Astrocyte of the cerebellum (primary cell): Measurements from ENCODE around the gene KCP.

ENCODE experiments used
- DNase-seq: peaks from one replicate; pipeline ENCODE4 v3.0.0-alpha.2; 2011; ENCODE audit warnings: low read depth
- H3K4me3 ChIP-seq: 2 replicates; pipeline ENCODE4 v1.5.1; 2011; ENCODE audit warnings: mild to moderate bottlenecking, low read depth, low read length, moderate library complexity
- in situ Hi-C: cut with HindIII; loops from 2 replicates; pipeline ENCODE4 v1.10.0; 2017; ENCODE audit warnings: low sequenced_read_pairs
- TF ChIP-seq, protein P1 (sequence below): IDR thresholded peaks from 2 replicates; pipeline ENCODE4 v1.5.1; 2012; ENCODE audit warnings: low read length, low read depth, moderate library complexity, mild to moderate bottlenecking; ENCODE audit errors: missing control alignments

KCP gene

DNA sequence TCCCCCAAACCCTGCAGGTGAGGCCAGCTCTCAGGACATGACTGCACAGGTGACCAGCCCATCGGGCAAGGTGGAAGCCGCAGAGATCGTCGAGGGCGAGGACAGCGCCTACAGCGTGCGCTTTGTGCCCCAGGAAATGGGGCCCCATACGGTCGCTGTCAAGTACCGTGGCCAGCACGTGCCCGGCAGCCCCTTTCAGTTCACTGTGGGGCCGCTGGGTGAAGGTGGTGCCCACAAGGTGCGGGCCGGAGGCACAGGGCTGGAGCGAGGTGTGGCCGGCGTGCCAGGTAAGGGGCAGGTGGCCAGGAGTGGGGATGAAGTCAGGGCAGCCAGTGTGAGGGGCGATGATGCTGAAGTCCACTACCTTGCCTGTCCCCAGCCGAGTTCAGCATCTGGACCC lies 56.1 kb downstream of the KCP start:
- TF ChIP-seq, protein P1, sequence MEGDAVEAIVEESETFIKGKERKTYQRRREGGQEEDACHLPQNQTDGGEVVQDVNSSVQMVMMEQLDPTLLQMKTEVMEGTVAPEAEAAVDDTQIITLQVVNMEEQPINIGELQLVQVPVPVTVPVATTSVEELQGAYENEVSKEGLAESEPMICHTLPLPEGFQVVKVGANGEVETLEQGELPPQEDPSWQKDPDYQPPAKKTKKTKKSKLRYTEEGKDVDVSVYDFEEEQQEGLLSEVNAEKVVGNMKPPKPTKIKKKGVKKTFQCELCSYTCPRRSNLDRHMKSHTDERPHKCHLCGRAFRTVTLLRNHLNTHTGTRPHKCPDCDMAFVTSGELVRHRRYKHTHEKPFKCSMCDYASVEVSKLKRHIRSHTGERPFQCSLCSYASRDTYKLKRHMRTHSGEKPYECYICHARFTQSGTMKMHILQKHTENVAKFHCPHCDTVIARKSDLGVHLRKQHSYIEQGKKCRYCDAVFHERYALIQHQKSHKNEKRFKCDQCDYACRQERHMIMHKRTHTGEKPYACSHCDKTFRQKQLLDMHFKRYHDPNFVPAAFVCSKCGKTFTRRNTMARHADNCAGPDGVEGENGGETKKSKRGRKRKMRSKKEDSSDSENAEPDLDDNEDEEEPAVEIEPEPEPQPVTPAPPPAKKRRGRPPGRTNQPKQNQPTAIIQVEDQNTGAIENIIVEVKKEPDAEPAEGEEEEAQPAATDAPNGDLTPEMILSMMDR: no peak
- in situ Hi-C loops: no loop called here
- DNase-seq: no peak
- H3K4me3 ChIP-seq: no peak overlapping the region

DNA sequence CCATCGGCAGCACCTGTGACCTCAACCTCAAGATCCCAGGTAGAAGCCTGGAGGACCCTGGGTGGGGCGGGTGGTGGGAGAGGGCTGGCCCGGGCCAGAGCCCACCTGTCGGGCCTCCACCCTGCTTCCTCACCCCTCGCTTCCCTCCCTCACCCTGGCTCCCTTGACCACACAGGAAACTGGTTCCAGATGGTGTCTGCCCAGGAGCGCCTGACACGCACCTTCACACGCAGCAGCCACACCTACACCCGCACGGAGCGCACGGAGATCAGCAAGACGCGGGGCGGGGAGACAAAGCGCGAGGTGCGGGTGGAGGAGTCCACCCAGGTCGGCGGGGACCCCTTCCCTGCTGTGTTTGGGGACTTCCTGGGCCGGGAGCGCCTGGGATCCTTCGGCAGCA lies 56.7 kb downstream of the KCP start:
- no peak overlapping the region for H3K4me3 ChIP-seq
- TF ChIP-seq, protein P1: no peak
- no peak for DNase-seq
- in situ Hi-C loops: no loop called here

DNA sequence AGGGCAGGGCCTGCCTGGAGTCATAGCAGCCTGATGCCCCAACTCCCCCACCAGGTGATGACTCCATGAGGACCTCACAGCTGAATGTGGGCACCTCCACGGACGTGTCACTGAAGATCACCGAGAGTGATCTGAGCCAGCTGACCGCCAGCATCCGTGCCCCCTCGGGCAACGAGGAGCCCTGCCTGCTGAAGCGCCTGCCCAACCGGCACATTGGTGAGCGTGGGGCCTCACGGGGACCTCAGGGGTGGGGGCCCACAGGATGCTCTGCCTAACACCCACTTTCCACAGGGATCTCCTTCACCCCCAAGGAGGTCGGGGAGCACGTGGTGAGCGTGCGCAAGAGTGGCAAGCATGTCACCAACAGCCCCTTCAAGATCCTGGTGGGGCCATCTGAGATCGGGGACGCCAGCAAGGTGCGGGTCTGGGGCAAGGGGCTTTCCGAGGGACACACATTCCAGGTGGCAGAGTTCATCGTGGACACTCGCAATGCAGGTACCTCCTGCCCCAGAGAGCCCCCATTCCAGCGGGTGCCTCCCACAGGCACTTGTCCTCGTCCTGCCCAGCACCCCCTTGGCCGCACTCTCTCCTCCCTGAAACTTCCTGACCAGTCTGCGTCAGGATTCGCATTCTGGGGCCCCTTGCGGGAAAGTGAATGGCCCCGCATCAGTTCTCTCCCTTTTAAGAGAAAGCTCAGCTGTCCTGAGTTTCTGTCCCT lies 57.8 kb downstream of the KCP start:
- H3K4me3 ChIP-seq: no peak overlapping the region
- TF ChIP-seq, protein P1: no peak
- no peak for DNase-seq
- in situ Hi-C loops: no loop called here

DNA sequence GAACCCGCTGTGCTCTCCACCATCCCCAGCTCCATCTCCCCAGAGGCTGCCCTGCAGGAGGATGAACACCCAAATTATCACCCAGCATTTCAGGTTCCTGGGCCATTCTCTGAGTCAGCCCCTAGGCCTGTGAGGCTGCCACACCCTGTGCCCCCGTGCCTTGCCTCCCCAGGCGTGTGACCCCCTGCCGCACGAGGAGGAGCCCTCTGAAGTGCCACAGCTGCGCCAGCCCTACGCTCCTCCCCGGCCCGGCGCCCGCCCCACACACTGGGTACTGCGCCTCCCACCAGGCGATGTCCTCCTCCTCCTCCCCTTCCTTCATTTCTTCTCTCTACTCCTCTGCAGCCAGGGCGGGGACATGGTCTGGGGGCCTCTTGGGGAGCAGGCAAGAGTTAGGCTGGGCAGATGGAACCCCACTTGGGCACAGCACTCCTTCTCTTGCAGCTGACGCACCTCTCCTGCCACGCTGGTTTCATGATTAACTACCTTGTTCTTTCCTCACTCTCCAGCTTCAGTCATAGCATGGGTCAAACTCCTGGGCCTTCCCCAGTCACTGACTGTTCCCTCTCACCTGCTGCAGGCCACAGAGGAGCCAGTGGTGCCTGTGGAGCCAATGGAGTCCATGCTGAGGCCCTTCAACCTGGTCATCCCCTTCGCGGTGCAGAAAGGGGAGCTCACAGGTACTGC lies 60.6 kb downstream of the KCP start:
- no peak overlapping the region for H3K4me3 ChIP-seq
- in situ Hi-C loops: no loop called here
- no peak for DNase-seq
- TF ChIP-seq, protein P1: no peak

DNA sequence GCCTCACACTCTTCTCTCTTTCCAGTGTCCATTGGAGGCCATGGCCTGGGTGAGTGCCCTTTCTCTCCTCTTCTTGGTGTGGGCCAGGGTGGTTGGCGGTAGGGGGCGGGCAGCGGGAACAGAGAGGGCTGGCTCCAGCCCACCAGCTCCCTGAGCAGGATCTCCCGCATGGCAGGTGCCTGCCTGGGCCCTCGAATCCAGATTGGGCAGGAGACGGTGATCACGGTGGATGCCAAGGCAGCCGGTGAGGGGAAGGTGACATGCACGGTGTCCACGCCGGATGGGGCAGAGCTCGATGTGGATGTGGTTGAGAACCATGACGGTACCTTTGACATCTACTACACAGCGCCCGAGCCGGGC lies 61.4 kb downstream of the KCP start:
- TF ChIP-seq, protein P1: no peak
- in situ Hi-C loops: no loop called here
- no peak overlapping the region for H3K4me3 ChIP-seq
- DNase-seq: no peak

DNA sequence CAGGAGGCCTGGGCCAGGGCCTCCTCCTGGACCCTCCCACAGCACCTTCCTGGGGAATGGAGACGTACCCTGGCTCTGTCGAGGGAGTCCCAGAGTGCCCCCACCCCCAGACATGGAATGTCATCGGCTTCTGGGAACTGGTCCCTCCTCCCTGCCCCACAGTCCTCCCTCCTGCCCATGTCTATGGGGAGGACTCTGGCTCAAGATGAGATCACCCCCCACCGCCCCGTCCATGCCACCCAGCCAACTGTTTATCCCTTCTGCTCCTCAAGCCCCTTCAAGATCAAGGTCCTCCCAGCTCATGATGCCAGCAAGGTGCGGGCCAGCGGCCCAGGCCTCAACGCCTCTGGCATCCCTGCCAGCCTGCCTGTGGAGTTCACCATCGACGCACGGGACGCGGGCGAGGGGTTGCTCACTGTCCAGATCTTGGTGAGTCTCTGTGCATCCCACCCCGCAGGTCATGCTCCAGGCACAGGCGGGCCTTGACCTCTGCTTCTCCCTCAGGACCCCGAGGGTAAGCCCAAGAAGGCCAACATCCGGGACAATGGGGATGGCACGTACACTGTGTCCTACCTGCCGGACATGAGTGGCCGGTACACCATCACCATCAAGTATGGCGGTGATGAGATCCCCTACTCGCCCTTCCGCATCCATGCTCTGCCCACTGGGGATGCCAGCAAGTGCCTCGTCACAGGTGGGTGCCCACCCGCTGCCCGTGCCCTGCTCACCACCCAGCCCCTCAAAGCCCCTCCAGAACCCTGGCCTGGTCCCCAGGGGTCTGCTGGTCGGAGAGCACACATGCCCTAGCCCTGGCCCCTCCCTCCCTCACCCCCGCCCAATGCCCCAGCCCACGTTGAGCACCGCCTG lies 62.0 kb downstream of the KCP start:
- TF ChIP-seq, protein P1: no peak
- no peak for DNase-seq
- H3K4me3 ChIP-seq: no peak overlapping the region
- in situ Hi-C loops: no loop called here
